Measurements from ENCODE around the gene HSD17B7. TPM values are rescaled to one million over a fixed set of nuclear protein-coding genes. Genes with fewer than 3 reads are reported as not detected.

Gene HSD17B7
- total RNA-seq: 32.0 and 44.4 TPM in 2 replicates

DNA sequence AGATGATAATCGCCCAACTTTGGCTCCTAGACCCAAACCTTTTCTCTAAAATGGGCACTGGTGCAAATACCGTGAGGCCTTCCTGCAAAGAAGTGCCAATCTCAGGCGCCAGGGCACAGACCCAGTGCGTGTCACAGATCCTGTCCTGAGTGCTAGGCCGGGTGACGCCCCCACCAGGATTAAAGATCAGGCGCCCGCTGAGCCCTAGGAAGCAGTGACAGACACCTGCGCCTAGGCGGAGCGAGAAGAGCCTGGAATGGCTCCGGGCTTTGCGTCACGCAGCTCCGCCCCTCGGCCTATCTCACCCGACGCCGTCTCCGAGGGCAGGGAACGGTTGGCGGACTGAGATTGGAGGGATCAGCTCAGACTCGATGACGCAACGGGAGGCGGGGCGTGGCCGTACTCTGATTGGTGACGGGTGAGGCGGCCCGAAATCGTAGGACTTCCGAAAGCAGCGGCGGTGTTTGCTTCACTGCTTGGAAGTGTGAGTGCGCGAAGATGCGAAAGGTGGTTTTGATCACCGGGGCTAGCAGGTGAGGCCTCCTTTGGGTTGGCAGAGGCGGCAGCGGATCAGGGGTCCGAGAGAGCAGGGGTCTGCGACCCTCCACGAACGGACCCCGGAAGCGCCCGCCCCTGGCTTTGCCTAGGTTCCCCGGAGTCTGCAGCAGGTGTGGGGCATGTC lies at the start of gene HSD17B7:
HSD17B7 (plus strand) TSS at position 400 of the 682 bp plus-strand sequence; CDS start at position 499, 99 bp downstream.

DNA sequence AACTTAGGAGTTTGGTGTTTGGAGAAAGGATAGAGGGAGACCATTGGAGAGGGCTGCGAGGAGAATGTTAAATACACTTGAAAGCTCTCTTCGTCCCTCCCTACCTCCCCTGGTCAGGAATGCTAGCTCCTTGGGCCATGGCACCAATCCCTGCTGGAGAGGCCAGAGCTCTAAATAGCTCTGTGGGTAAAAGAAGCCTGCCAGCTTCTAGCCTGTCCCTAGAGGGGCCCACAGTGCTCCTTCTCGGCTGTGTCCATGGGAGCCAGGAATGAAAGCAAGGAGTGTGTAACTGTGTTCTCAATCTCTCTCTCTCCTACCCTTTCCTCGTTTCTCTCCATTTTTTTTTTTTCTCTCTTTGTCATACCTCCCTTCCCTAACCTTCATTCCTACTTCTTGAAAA lies 70.6 kb downstream of the HSD17B7 start, which contains the start of gene CCDC190:
CCDC190 (minus strand) TSS at position 75 of the 400 bp plus-strand sequence. CDS start 1,529 bp downstream, outside the sequence.

Small RNA genes within 50 kb of the gene (small RNA-seq; reads per million reads assigned to genes)
- gene RN7SL861P: not detected

Other genes starting within 250 kb of the HSD17B7 start
- gene UAP1, start 229.0 kb upstream of the HSD17B7 start, total RNA-seq: 132 and 141 TPM in 2 replicates
- gene DDR2, start 158.2 kb upstream of the HSD17B7 start, total RNA-seq: 181 and 196 TPM in 2 replicates
- gene CCDC190, start 70.5 kb downstream of the HSD17B7 start, total RNA-seq: not detected in 2 replicates